Measurements from ENCODE around the gene PRAMEF11. TPM values are rescaled to one million over a fixed set of nuclear protein-coding genes. Genes with fewer than 3 reads are reported as not detected.
"Not testable (repeated sequence)": the region's sequence is repeated elsewhere in the genome, so short reads cannot be mapped to it uniquely, and the experiment has no call there.

Gene PRAMEF11
- total RNA-seq, 4 donors from 2014 or later, result not detected

DNA sequence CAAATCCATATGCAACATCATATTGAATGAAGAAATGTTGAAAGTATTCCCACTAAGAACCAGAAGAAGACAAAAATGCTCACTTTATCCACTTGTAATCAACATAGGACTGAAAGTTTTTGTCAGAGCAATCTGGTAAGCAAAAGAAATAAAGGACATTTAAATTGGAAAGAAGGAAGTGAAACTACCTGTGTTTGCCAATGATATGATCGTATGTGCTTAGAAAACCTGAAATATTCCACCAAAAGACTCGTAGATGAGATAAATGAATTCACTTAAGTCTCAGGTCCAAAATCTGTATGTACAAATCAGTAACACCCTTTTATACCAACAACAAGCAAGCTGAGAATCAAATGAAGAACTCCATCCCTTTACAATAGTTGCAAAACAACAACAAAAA lies 31.5 kb downstream of the PRAMEF11 start:
- TF ChIP-seq, protein P1, sequence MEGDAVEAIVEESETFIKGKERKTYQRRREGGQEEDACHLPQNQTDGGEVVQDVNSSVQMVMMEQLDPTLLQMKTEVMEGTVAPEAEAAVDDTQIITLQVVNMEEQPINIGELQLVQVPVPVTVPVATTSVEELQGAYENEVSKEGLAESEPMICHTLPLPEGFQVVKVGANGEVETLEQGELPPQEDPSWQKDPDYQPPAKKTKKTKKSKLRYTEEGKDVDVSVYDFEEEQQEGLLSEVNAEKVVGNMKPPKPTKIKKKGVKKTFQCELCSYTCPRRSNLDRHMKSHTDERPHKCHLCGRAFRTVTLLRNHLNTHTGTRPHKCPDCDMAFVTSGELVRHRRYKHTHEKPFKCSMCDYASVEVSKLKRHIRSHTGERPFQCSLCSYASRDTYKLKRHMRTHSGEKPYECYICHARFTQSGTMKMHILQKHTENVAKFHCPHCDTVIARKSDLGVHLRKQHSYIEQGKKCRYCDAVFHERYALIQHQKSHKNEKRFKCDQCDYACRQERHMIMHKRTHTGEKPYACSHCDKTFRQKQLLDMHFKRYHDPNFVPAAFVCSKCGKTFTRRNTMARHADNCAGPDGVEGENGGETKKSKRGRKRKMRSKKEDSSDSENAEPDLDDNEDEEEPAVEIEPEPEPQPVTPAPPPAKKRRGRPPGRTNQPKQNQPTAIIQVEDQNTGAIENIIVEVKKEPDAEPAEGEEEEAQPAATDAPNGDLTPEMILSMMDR (IDR thresholded peaks at IDR 0.05; ENCODE audit: low read depth), result no peak

DNA sequence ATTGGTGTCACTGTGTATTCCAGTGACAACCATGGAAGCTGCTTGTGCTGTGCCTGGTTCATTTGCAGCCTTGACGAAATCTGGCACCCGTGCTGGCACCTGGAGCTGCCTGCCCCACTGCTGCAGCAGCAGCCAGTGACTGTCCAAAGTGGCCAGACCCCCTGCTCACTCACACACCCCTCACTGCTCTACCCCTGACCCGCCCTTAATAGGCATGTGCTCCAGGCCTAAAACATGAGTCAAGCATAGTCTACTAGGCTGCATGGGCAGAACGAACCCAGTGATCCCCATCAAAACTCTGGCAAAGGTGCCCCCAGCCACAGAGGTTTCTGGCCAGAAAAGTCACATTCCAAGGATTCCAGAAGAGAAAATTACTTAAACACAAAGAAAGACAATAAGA lies 32.3 kb downstream of the PRAMEF11 start:
- TF ChIP-seq, protein P1 (IDR thresholded peaks at IDR 0.05; ENCODE audit: low read depth), result no peak

DNA sequence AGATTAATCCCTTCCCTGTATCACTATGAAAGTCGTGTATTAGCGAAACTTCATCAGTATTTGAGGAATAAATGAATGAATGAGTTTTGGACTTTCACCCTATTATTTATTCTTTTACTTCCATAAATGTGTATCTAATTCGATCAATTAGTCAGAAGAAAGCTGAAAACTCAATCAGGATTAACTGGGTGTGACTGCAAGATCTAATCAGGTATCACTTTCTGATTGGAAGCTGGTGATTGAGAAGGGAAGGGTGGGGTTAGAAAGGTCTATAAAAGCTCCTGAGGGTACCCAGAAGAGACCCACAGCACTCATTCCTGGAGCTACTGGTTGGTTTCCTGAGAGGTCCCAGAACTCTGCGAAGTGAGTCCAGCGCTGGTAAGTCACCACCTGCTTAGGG lies 40.1 kb downstream of the PRAMEF11 start, which contains the start of gene PRAMEF1:
PRAMEF1 (plus strand) TSS at position 301 of the 400 bp plus-strand sequence. CDS start 1,831 bp downstream, outside the sequence.
- TF ChIP-seq, protein P1 (IDR thresholded peaks at IDR 0.05; ENCODE audit: low read depth), result not testable (repeated sequence)

DNA sequence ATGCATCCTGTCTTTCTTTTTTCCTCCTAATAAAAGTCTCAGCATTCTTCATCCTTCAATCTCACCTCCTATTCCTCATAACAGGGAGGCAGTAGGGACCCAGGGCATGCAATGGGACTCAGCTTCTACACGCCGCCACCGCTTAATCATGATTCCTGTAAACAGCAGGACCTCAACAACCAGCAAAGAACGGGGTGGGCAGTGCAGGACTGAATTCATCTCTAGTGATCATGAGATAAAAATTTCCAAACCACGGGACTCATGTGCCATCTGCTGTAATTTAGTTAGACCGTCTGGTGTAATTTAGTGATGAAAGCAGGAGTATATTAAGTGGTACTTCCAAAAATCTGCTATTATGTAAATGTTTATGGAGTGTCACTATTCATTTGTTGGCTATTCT lies 52.3 kb downstream of the PRAMEF11 start:
- TF ChIP-seq, protein P1 (IDR thresholded peaks at IDR 0.05; ENCODE audit: low read depth), result no peak

DNA sequence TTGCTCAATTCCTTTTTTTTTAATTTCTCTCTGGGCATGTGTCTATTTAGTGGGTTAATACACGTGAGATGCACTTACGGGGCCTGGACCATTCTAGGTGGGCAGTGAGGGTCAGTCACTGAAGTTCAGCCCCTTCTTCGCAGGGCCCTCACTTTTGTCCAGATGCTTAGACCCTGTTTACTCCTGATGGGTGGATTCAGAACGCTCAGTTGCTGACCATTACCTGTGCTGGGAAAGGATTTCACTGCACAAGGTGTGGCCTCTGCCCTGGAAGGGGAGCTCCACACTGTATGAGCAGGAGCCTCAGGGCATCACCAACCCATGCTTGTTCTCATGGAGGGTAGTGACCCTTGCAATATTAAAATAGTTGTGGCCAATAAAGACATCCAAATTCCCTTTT lies 53.1 kb downstream of the PRAMEF11 start:
- TF ChIP-seq, protein P1 (IDR thresholded peaks at IDR 0.05; ENCODE audit: low read depth), result no peak

DNA sequence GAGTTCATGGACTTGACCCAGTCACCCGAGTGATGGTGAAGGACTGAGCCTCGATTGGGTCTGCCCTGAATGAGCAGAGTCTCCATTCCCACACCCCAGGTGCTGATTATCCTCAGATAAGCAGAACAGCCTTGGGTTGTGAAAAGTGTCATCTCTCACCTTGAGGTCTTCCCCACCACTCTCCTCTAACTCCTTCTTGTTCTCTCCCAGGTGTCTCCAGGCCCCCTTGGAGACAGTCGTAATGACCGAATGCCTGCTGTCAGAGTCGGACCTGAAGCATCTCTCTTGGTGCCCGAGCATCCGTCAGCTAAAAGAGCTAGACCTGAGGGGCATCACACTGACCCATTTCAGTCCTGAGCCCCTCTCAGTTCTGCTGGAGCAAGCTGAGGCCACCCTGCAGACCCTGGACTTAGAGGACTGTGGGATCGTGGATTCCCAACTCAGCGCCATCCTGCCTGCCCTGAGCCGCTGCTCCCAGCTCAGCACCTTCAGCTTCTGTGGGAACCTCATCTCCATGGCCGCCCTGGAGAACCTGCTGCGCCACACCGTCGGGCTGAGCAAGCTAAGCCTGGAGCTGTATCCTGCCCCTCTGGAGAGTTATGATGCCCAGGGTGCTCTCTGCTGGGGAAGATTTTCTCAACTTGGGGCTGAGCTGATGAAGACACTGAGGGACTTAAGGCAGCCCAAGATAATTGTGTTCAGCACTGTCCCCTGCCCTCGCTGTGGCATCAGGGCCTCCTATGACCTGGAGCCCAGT lies 54.2 kb downstream of the PRAMEF11 start:
- TF ChIP-seq, protein P1 (IDR thresholded peaks at IDR 0.05; ENCODE audit: low read depth), result no peak

DNA sequence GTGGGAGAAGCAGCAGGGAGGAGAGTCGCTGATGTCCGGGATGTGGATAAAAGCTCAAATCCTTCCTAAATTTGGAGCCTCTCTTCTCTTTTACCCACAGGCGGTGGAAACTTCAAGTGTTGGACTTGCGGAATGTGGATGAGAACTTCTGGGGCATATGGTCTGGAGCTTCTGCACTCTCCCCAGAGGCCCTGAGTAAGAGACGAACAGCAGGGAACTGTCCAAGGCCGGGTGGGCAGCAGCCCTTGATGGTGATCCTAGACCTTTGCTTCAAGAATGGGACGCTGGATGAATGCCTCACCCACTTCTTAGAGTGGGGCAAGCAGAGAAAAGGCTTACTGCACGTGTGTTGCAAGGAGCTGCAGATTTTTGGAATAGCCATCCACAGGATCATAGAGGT lies 55.8 kb downstream of the PRAMEF11 start:
- TF ChIP-seq, protein P1 (IDR thresholded peaks at IDR 0.05; ENCODE audit: low read depth), result no peak
